ENCODE data around the gene TP63. TPM values are rescaled to one million over a fixed set of nuclear protein-coding genes. Genes with fewer than 3 reads are reported as not detected.
A peak's percentile ranks its signal among the peaks of the same experiment; 100 is the strongest.

TP63 gene
- total RNA-seq, 2 experiments from 2014 or later, result 0.17 to 0.35 TPM

- ChIA-PET POLR2A (no interaction called here), CTCF (no interaction called here)
- Mint-ChIP-seq H3K4me3 (no peak overlapping the region), H3K27ac (no peak overlapping the region), H3K4me1 (peaks cover 7% of the 10 kb centered on the region), H3K9me3 (no peaks in the 10 kb centered on the region), H3K36me3 (ENCODE audit: low read depth) (no peaks in the 10 kb centered on the region), H3K27me3 (no peaks in the 10 kb centered on the region)
- DNase-seq, result no peak
These were observed 156.0 kb downstream of the TP63 start for GRCh38 chr3:189787191-189787590.

- Mint-ChIP-seq H3K4me1 (peaks cover 7% of the 10 kb centered on the region), H3K36me3 (ENCODE audit: low read depth) (no peaks in the 10 kb centered on the region), H3K9me3 (no peaks in the 10 kb centered on the region), H3K27me3 (no peaks in the 10 kb centered on the region), H3K4me3 (no peak overlapping the region), H3K27ac (no peak overlapping the region)
- ChIA-PET CTCF (interaction anchor here (0.5 kb wide), 1 partner anchor 19 kb away, joined by 4 read pairs; no protein-coding TSS in a partner anchor), POLR2A (no interaction called here)
- no peak for DNase-seq
These were observed 156.4 kb downstream of the TP63 start for GRCh38 chr3:189787632-189788031.

- no peaks in the 10 kb centered on the region for H3K36me3 Mint-ChIP-seq (ENCODE audit: low read depth)
- DNase-seq, result no peak
- H3K4me3 Mint-ChIP-seq, result no peak overlapping the region
- ChIA-PET CTCF (no interaction called here), POLR2A (no interaction called here)
- peaks cover 7% of the 10 kb centered on the region for H3K4me1 Mint-ChIP-seq
- H3K27ac Mint-ChIP-seq, result no peak overlapping the region
- H3K9me3 Mint-ChIP-seq, result no peaks in the 10 kb centered on the region
- no peaks in the 10 kb centered on the region for H3K27me3 Mint-ChIP-seq
These were observed 158.2 kb downstream of the TP63 start for GRCh38 chr3:189789432-189789831.

- CTCF ChIA-PET, result interaction anchor here (0.7 to 1.2 kb wide), 2 partner anchors 9 to 34 kb away, joined by 3 read pairs; no protein-coding TSS in a partner anchor
- peaks cover 7% of the 10 kb centered on the region for H3K4me1 Mint-ChIP-seq
- POLR2A ChIA-PET, result no interaction called here
- no peak for DNase-seq
- no peaks in the 10 kb centered on the region for H3K9me3 Mint-ChIP-seq
- H3K36me3 Mint-ChIP-seq (ENCODE audit: low read depth), result no peaks in the 10 kb centered on the region
- no peak overlapping the region for H3K27ac Mint-ChIP-seq
- no peaks in the 10 kb centered on the region for H3K27me3 Mint-ChIP-seq
- H3K4me3 Mint-ChIP-seq, result no peak overlapping the region
These were observed 159.5 kb downstream of the TP63 start for GRCh38 chr3:189790658-189791057.

GRCh38 chr3:189792046-189792929, 161.1 kb downstream of the TP63 start:
- Mint-ChIP-seq H3K4me3 (no peak overlapping the region), H3K27ac (no peak overlapping the region), H3K9me3 (no peaks in the 10 kb centered on the region), H3K27me3 (no peaks in the 10 kb centered on the region), H3K4me1 (peaks cover 7% of the 10 kb centered on the region), H3K36me3 (ENCODE audit: low read depth) (no peaks in the 10 kb centered on the region)
- DNase-seq, result no peak
- ChIA-PET CTCF (no interaction called here), POLR2A (no interaction called here)

DNA sequence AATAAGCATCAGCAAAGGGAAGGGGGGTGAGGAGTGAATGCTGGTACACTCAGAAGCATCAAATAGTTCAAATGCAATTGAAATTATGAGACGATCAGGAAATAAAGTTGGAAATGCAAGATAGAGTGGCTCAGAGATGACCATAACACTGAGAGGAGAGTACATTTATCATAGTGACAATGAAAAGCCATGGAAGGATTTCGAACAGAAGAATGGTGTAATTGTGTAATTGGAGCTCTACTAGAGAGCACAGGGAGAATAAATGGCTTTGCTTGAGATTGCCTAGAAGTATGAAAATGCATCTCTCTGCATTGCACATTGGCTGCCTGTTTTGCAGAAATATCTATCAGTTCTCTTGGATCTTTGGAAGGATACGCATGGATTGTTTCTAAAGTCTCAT, 163.3 kb downstream of the TP63 start:
- no peak for DNase-seq
- POLR2A ChIA-PET, result no interaction called here
- CTCF ChIA-PET, result no interaction called here

DNA sequence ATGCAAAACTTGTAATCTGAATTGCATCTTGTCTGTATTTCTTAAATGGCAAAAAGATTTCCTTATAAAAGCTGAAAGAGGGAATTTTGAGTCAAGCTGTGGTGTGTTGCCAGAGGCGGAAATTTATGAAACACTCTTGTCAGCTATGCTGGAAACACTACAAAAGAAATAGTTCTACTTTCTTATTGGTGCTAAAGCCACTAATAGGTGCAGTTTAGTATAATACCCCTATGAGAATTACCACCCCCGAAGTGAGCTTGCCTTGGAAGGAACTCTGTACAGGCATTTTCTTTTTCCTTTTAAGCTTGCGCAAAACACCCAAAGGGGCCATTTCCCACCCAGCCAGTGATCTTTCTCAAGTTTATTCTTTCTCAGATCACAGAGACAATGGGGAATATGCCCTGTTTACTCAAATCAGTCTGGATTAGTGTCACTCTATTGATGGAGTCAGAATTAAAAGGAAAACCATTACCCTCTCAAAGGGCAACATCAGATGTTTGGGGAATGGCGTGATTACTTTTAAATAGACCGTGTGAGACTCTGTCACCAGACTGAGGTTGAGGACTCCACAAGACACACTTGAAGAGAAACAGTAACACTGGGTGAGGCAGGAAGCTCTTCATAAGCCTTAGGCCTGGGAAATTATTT, 166.0 kb downstream of the TP63 start:
- no peak overlapping the region for H3K4me3 Mint-ChIP-seq
- ChIA-PET POLR2A (no interaction called here), CTCF (no interaction called here)
- DNase-seq, result no peak
- H3K27me3 Mint-ChIP-seq, result no peaks in the 10 kb centered on the region
- H3K9me3 Mint-ChIP-seq, result no peaks in the 10 kb centered on the region
- no peak overlapping the region for H3K27ac Mint-ChIP-seq
- H3K4me1 Mint-ChIP-seq, result no peaks in the 10 kb centered on the region
- no peaks in the 10 kb centered on the region for H3K36me3 Mint-ChIP-seq (ENCODE audit: low read depth)

More for the DNA sequence above, 163.3 kb downstream of the TP63 start:
- Mint-ChIP-seq H3K27me3 (no peaks in the 10 kb centered on the region), H3K9me3 (no peaks in the 10 kb centered on the region), H3K27ac (no peak overlapping the region), H3K4me3 (no peak overlapping the region), H3K4me1 (peaks cover 7% of the 10 kb centered on the region), H3K36me3 (ENCODE audit: low read depth) (no peaks in the 10 kb centered on the region)

DNA sequence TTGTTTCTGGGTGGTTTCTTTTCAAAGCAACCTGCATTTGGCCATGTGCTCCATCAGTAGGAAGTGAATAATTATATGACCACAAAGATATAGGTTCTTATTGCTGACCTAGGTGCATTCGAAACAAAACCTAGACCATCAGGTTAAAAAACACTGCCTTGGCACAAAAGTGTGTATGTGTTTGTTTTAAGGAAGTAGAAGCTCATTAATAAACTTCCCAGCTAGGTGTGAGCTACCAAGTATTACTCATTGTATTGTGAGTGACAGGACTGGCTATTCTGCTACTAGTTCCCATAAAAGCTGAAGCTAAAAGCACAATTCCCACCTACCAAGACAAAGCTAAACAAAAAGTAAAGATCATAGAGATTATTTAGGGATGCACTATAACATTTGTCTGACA, 168.2 kb downstream of the TP63 start:
- POLR2A ChIA-PET, result no interaction called here
- CTCF ChIA-PET, result interaction anchor here (1.8 kb wide), 1 partner anchor 9 kb away, joined by 3 read pairs; no protein-coding TSS in a partner anchor
- Mint-ChIP-seq H3K4me1 (no peaks in the 10 kb centered on the region), H3K9me3 (no peaks in the 10 kb centered on the region), H3K4me3 (no peak overlapping the region), H3K36me3 (ENCODE audit: low read depth) (no peaks in the 10 kb centered on the region), H3K27me3 (no peaks in the 10 kb centered on the region), H3K27ac (no peak overlapping the region)
- no peak for DNase-seq

DNA sequence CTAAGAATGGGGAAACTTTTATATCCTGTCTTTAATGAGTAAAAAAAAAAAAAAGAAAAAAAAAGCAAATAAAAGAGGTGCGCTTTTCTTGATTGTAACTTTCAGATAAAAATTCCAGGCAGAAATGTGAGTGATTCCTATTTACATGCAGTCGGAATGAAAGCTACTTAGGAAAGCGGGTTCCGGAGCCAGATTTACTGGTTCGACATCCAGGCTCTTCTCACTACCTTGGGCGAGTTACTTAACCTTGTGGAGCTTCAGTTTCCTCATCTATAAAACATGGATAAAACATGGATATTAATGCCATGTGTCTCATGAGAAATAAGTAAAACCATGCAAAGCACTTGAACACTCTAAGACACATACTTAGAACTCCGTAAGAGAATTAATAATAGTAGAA, 169.2 kb downstream of the TP63 start:
- H3K4me1 Mint-ChIP-seq, result no peaks in the 10 kb centered on the region

GRCh38 chr3:189803254-189803653, 172.1 kb downstream of the TP63 start:
- ChIA-PET CTCF (no interaction called here), POLR2A (interaction anchor here (0.6 kb wide), 1 partner anchor 574 kb away, joined by 4 read pairs; no protein-coding TSS in a partner anchor)
- no peaks in the 10 kb centered on the region for H3K4me1 Mint-ChIP-seq
- no peak overlapping the region for H3K4me3 Mint-ChIP-seq
- H3K27ac Mint-ChIP-seq, result no peak overlapping the region
- no peaks in the 10 kb centered on the region for H3K27me3 Mint-ChIP-seq
- no peaks in the 10 kb centered on the region for H3K36me3 Mint-ChIP-seq (ENCODE audit: low read depth)
- no peak for DNase-seq
- H3K9me3 Mint-ChIP-seq, result no peaks in the 10 kb centered on the region

More for the DNA sequence above, 169.2 kb downstream of the TP63 start:
- POLR2A ChIA-PET, result no interaction called here
- Mint-ChIP-seq H3K27me3 (no peaks in the 10 kb centered on the region), H3K27ac (no peak overlapping the region), H3K4me3 (no peak overlapping the region), H3K36me3 (ENCODE audit: low read depth) (no peaks in the 10 kb centered on the region), H3K9me3 (no peaks in the 10 kb centered on the region)
- CTCF ChIA-PET, result interaction anchor here (1.8 kb wide), 1 partner anchor 10 kb away, joined by 3 read pairs; no protein-coding TSS in a partner anchor
- DNase-seq, result no peak

DNA sequence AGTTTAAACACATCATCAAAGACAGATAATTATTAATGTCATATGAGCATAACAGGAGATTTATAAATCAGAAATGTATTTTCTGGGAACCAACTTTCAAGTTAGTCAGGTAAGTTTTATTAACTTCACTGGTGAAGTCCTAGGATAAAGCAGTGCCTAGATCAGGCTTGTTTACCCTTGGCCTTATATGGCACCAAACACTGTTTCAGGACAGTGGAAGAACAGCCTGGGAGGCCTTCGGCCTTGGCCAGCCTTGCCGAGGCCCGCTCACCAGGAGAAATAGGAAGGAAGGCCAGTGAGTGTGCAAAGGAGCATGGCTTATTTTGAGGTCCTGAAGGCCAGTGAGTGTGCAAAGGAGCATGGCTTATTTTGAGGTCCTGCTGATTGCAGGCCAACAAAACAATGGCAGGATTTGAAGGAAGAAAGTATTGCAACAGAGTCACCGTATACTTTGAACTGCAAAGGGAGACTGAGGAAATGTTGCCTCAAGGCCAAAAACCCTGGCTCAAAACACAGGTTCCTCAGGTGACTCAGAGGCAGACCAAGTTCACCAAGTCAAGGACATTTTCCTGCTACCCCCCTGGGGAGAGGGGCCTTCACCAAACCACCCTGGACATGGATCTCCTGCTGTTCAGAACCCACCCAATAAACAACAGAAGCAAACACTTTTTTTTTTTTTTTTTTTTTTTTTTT, 174.3 kb downstream of the TP63 start:
- Mint-ChIP-seq H3K27me3 (no peaks in the 10 kb centered on the region), H3K9me3 (no peaks in the 10 kb centered on the region), H3K36me3 (ENCODE audit: low read depth) (no peaks in the 10 kb centered on the region), H3K4me3 (no peak overlapping the region), H3K27ac (peak overlapping the region; percentile 50), H3K4me1 (no peaks in the 10 kb centered on the region)
- CTCF ChIA-PET, result interaction anchor here (0.7 kb wide), 1 partner anchor 17 kb away, joined by 4 read pairs; no protein-coding TSS in a partner anchor
- no peak for DNase-seq
- POLR2A ChIA-PET, result no interaction called here

- ChIA-PET POLR2A (no interaction called here), CTCF (interaction anchor here (0.6 to 0.7 kb wide), 2 partner anchors 10 to 18 kb away, joined by 4 read pairs; no protein-coding TSS in a partner anchor)
- Mint-ChIP-seq H3K27ac (no peak overlapping the region), H3K9me3 (no peaks in the 10 kb centered on the region), H3K4me1 (no peaks in the 10 kb centered on the region), H3K27me3 (no peaks in the 10 kb centered on the region), H3K36me3 (ENCODE audit: low read depth) (no peaks in the 10 kb centered on the region), H3K4me3 (no peak overlapping the region)
- DNase-seq, result no peak
These were observed 175.2 kb downstream of the TP63 start for GRCh38 chr3:189806171-189806951.
